GM12801 (cell line): ENCODE data around the gene GUCY1A2.

Experiments
- TF ChIP-seq, protein P1 (sequence below): IDR thresholded peaks from one replicate; pipeline ENCODE4 v1.5.1; 2011; ENCODE audit warnings: control low read depth; ENCODE audit not compliant: insufficient read length; ENCODE audit errors: extremely low read depth

The GUCY1A2 gene

DNA sequence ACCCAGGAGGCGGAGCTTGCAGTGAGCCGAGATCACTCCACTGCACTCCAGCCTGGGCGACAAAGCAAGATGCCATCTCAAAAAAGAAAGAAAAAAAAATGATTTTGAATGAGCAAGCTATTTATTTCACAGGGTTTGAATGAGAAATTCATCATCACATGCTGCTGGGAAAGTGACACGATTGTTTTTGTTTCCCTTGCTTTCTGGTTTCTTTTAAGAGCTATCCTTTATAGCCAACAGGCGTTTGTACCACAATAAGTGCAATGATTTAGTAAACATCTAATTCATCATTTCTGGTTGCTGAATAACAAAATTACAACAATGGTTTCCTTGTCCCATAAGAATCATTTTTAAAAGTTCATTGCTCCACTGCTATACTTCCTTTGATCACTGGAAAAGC, 129.9 kb downstream of the GUCY1A2 start:
- TF ChIP-seq, protein P1, sequence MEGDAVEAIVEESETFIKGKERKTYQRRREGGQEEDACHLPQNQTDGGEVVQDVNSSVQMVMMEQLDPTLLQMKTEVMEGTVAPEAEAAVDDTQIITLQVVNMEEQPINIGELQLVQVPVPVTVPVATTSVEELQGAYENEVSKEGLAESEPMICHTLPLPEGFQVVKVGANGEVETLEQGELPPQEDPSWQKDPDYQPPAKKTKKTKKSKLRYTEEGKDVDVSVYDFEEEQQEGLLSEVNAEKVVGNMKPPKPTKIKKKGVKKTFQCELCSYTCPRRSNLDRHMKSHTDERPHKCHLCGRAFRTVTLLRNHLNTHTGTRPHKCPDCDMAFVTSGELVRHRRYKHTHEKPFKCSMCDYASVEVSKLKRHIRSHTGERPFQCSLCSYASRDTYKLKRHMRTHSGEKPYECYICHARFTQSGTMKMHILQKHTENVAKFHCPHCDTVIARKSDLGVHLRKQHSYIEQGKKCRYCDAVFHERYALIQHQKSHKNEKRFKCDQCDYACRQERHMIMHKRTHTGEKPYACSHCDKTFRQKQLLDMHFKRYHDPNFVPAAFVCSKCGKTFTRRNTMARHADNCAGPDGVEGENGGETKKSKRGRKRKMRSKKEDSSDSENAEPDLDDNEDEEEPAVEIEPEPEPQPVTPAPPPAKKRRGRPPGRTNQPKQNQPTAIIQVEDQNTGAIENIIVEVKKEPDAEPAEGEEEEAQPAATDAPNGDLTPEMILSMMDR = no peak

GRCh38 chr11:106879832-106880546, 138.3 kb downstream of the GUCY1A2 start:
- TF ChIP-seq, protein P1 = no peak

- TF ChIP-seq, protein P1 = no peak
Observed at GRCh38 chr11:106879029-106879428, 139.2 kb downstream of the GUCY1A2 start.

DNA sequence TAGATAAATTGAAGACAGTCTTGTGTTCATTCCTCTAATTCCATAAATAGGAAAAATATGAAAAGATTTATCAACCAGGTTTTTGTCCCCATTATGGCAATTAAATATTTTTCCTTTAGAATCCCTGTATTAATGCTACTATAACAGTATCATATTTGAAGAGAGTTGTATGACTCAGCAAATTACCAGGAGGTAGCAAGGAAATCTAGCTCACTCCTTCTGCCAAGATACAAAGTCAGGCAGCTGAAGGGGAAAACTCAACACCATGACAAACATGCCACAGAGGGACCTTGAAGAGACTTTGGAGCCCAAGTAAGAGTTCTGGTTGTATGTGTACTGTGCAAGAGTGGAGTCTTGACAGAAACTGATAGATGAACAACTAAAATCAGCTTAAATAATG, 143.3 kb downstream of the GUCY1A2 start:
- TF ChIP-seq, protein P1 = no peak

DNA sequence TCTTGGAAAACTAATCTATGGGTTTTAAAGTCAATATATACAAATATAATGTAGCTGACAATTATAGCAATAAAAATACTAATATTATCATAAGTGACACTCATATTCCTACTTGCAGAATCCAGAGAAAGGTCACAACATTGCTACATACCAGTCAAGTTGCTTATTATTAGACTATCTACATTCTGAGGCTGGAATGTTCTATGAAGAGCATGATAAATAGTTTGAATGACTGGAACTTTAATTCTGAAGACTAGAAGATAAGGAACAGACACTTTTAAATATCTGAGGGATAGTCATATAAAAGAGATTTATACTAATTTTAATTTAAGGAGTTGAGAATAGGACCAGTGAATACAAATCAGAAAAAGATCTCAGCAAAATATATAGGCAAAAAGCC, 146.0 kb downstream of the GUCY1A2 start:
- TF ChIP-seq, protein P1 = no peak

DNA sequence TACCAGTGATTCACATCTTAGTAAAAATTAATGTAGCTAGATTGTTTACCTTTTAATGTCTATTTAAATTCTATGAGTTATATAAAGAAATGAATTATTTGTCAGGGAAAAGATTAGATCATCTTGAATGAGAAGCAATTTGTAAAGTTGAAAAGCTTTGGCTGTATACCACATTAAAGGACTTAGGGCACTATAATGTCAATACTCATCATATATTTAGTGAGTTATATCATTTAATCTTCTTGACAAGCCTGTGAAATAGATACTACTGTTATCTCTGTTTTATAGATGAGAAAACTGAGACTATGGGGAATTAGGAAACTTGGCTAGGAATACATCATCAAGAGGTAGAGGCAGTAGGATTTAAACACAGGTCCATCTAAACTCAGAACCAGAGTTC, 160.1 kb downstream of the GUCY1A2 start:
- TF ChIP-seq, protein P1 = no peak

DNA sequence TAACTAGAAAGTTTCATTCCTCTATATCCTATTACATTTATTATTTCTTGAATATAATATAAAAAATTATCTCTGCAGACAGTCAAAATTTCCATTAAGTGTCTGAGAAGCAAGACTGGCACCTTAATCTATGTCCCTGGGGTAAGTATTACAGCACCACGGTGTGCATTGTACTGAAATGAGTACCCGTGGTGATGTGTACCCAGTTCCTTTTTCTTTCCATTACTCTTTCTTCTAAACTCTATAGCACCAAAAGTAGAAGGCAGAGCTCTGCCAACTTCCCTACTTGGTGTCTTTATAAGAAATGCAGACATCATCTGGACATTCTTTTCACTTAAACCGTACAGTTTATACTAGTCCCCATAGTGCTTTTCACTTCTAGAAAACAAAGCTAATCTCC, 161.7 kb downstream of the GUCY1A2 start:
- TF ChIP-seq, protein P1 = no peak
